Measurements from ENCODE around the gene RABGAP1L.

DNA sequence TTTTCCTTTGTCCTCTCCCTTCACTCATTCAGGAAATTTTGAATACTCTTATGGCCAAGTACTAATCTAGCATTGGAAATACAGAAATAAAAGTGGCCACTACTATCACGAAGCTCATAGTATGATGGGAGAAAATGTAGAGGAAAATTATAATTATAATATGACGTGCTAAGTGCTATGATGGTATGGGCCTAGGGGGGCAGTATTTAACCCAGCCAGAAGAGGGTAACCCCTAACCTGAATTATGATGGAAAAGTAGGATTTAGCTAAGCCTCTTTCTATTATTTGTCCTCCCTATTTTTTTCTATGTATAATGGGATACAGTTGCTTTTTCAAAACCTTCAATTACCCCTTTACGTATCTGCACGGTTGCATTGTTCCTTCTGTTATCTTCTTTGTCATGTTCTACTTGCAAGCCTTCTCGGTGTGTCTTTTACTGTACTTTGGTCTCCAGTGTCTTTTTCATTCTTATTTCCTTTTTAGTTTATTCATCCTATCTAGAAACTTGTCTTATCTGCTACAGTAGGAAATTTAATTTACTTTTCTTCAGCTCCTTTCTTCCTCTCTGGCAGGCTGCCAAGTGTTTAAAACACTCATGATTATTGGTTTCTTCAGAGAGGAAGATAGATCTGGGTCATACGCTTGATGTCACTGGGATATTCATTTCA, 199.6 kb downstream of the RABGAP1L start:
- no peak for TF ChIP-seq EP300 (IDR thresholded peaks at IDR 0.05)
- TF ChIP-seq, protein P1, sequence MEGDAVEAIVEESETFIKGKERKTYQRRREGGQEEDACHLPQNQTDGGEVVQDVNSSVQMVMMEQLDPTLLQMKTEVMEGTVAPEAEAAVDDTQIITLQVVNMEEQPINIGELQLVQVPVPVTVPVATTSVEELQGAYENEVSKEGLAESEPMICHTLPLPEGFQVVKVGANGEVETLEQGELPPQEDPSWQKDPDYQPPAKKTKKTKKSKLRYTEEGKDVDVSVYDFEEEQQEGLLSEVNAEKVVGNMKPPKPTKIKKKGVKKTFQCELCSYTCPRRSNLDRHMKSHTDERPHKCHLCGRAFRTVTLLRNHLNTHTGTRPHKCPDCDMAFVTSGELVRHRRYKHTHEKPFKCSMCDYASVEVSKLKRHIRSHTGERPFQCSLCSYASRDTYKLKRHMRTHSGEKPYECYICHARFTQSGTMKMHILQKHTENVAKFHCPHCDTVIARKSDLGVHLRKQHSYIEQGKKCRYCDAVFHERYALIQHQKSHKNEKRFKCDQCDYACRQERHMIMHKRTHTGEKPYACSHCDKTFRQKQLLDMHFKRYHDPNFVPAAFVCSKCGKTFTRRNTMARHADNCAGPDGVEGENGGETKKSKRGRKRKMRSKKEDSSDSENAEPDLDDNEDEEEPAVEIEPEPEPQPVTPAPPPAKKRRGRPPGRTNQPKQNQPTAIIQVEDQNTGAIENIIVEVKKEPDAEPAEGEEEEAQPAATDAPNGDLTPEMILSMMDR (IDR thresholded peaks at IDR 0.05): no peak
- TF ChIP-seq POLR2AphosphoS5 (IDR thresholded peaks at IDR 0.05): no peak
- TF ChIP-seq POLR2A (IDR thresholded peaks at IDR 0.05): no peak
